ACHN (cell line): ENCODE data around the gene ECT2.
"Not testable (repeated sequence)": the region's sequence is repeated elsewhere in the genome, so short reads cannot be mapped to it uniquely, and the experiment has no call there.

Source experiments
- DNase-seq: peaks from one replicate; pipeline ENCODE4 v3.0.0-alpha.2; 2015
- in situ Hi-C: cut with HindIII; loops from 2 replicates; pipeline ENCODE4 v1.10.0; 2017; ENCODE audit warnings: low sequenced_read_pairs, low pct_ligation_motif_present, low pct_unique_long_range_greater_than_20kb

Gene ECT2

GRCh38 chr3:172787019-172787418, 36.5 kb downstream of the ECT2 start:
- in situ Hi-C loops, result no loop called here

GRCh38 chr3:172787746-172788145, 37.2 kb downstream of the ECT2 start:
- DNase-seq, result no peak
- in situ Hi-C loops, result no loop called here

More at GRCh38 chr3:172787019-172787418, 36.5 kb downstream of the ECT2 start:
- no peak for DNase-seq

- no peak for DNase-seq
- in situ Hi-C loops, result no loop called here
Observed at GRCh38 chr3:172799246-172799645, 48.7 kb downstream of the ECT2 start.

- in situ Hi-C loops, result no loop called here
- DNase-seq, result no peak
Observed at GRCh38 chr3:172800156-172800555, 49.6 kb downstream of the ECT2 start.

GRCh38 chr3:172803489-172803888, 53.0 kb downstream of the ECT2 start:
- no peak for DNase-seq
- in situ Hi-C loops, result no loop called here

GRCh38 chr3:172804323-172804722, 53.8 kb downstream of the ECT2 start:
- in situ Hi-C loops, result no loop called here
- no peak for DNase-seq

- DNase-seq, result peak; percentile 50
- in situ Hi-C loops, result no loop called here
Observed at GRCh38 chr3:172808969-172809546, 58.5 kb downstream of the ECT2 start.

- no peak for DNase-seq
- in situ Hi-C loops, result no loop called here
Observed at GRCh38 chr3:172811099-172811498, 60.6 kb downstream of the ECT2 start.

- DNase-seq, result no peak
- in situ Hi-C loops, result no loop called here
Observed at GRCh38 chr3:172813462-172813861, 62.9 kb downstream of the ECT2 start.

- no peak for DNase-seq
- in situ Hi-C loops, result no loop called here
Observed at GRCh38 chr3:172814738-172815137, 64.2 kb downstream of the ECT2 start.

GRCh38 chr3:172815857-172816256, 65.3 kb downstream of the ECT2 start:
- in situ Hi-C loops, result no loop called here
- DNase-seq, result no peak

- DNase-seq, result no peak
- in situ Hi-C loops, result no loop called here
Observed at GRCh38 chr3:172816281-172816680, 65.8 kb downstream of the ECT2 start.

GRCh38 chr3:172816968-172817367, 66.4 kb downstream of the ECT2 start:
- DNase-seq, result no peak
- in situ Hi-C loops, result no loop called here

- DNase-seq, result no peak
- in situ Hi-C loops, result no loop called here
Observed at GRCh38 chr3:172820492-172820891, 70.0 kb downstream of the ECT2 start.

- no peak for DNase-seq
- in situ Hi-C loops, result no loop called here
Observed at GRCh38 chr3:172824229-172824628, 73.7 kb downstream of the ECT2 start.

GRCh38 chr3:172827231-172827630, 76.7 kb downstream of the ECT2 start:
- in situ Hi-C loops, DNase-seq: not testable (repeated sequence)

GRCh38 chr3:172832983-172833382, 82.5 kb downstream of the ECT2 start:
- DNase-seq, result no peak
- in situ Hi-C loops, result no loop called here

- in situ Hi-C loops, result no loop called here
- peak; percentile 48 for DNase-seq
Observed at GRCh38 chr3:172836390-172836997, 86.0 kb downstream of the ECT2 start.

- DNase-seq, result no peak
- in situ Hi-C loops, result no loop called here
Observed at GRCh38 chr3:172839679-172840078, 89.2 kb downstream of the ECT2 start.

- DNase-seq, result no peak
- in situ Hi-C loops, result no loop called here
Observed at GRCh38 chr3:172840463-172840862, 89.9 kb downstream of the ECT2 start.
